ENCODE data around the gene FADS6. TPM values are rescaled to one million over a fixed set of nuclear protein-coding genes. Genes with fewer than 3 reads are reported as not detected.

Gene FADS6
- total RNA-seq, 1 experiment from 2014 or later, result not detected

- no peak for DNase-seq (ENCODE audit: low spot score)
Observed at GRCh38 chr17:74832421-74832820, 61.0 kb downstream of the FADS6 start.

GRCh38 chr17:74831444-74832146 is 61.8 kb downstream of the FADS6 start:
- no peak for DNase-seq (ENCODE audit: low spot score)

- DNase-seq (ENCODE audit: low spot score), result no peak
Observed at GRCh38 chr17:74830861-74831260, 62.6 kb downstream of the FADS6 start.

GRCh38 chr17:74827800-74828199 is 65.6 kb downstream of the FADS6 start:
- DNase-seq (ENCODE audit: low spot score), result no peak

Other genes with a start within 250 kb of the FADS6 start
- gene CD300LF, start 180.7 kb downstream of the FADS6 start, total RNA-seq (2014; rRNA removed; shearing (Covaris generic)), result not detected in 2 replicates
- gene RAB37, start 156.4 kb downstream of the FADS6 start, total RNA-seq (2014; rRNA removed; shearing (Covaris generic)), result 0.05 TPM in 1 of 2 replicates, not detected in the other
- gene NHERF1, start 145.0 kb downstream of the FADS6 start, total RNA-seq (2014; rRNA removed; shearing (Covaris generic)), result 205 and 246 TPM in 2 replicates
- gene NAT9, start 117.3 kb downstream of the FADS6 start, total RNA-seq (2014; rRNA removed; shearing (Covaris generic)), result 22.8 and 32.5 TPM in 2 replicates
- 0.05 and 0.69 TPM in 2 replicates for gene GRIN2C, start 33.7 kb downstream of the FADS6 start, total RNA-seq (2014; rRNA removed; shearing (Covaris generic))
- gene FDXR, start 20.6 kb downstream of the FADS6 start, total RNA-seq (2014; rRNA removed; shearing (Covaris generic)), result 35.9 and 44.1 TPM in 2 replicates
- 0.28 TPM in 1 of 2 replicates, not detected in the other for gene USH1G, start 29.6 kb upstream of the FADS6 start, total RNA-seq (2014; rRNA removed; shearing (Covaris generic))
- gene OTOP2, start 30.6 kb upstream of the FADS6 start, total RNA-seq (2014; rRNA removed; shearing (Covaris generic)), result not detected in 2 replicates
- gene OTOP3, start 42.3 kb upstream of the FADS6 start, total RNA-seq (2014; rRNA removed; shearing (Covaris generic)), result not detected in 2 replicates
- gene HID1, start 79.1 kb upstream of the FADS6 start, total RNA-seq (2014; rRNA removed; shearing (Covaris generic)), result 0.65 and 2.7 TPM in 2 replicates
- gene CDR2L, start 94.0 kb upstream of the FADS6 start, total RNA-seq (2014; rRNA removed; shearing (Covaris generic)), result 24.0 and 26.6 TPM in 2 replicates
- gene MRPL58, start 119.0 kb upstream of the FADS6 start, total RNA-seq (2014; rRNA removed; shearing (Covaris generic)), result 135 TPM in 2 replicates
- gene ATP5PD, start 153.3 kb upstream of the FADS6 start, total RNA-seq (2014; rRNA removed; shearing (Covaris generic)), result 488 and 584 TPM in 2 replicates
- gene KCTD2, start 153.6 kb upstream of the FADS6 start, total RNA-seq (2014; rRNA removed; shearing (Covaris generic)), result 25.6 and 25.7 TPM in 2 replicates
- 0.10 TPM in 1 of 2 replicates, not detected in the other for gene SLC16A5, start 194.3 kb upstream of the FADS6 start, total RNA-seq (2014; rRNA removed; shearing (Covaris generic))
- 3.2 and 6.0 TPM in 2 replicates for gene ARMC7, start 216.3 kb upstream of the FADS6 start, total RNA-seq (2014; rRNA removed; shearing (Covaris generic))
- 73.6 and 83.9 TPM in 2 replicates for gene NT5C, start 238.1 kb upstream of the FADS6 start, total RNA-seq (2014; rRNA removed; shearing (Covaris generic))